ENCODE results near the gene TSSK6. TPM values are rescaled to one million over a fixed set of nuclear protein-coding genes. Genes with fewer than 3 reads are reported as not detected.

Gene TSSK6
- total RNA-seq, 1 experiment from 2014 or later, result 4.5 TPM

DNA sequence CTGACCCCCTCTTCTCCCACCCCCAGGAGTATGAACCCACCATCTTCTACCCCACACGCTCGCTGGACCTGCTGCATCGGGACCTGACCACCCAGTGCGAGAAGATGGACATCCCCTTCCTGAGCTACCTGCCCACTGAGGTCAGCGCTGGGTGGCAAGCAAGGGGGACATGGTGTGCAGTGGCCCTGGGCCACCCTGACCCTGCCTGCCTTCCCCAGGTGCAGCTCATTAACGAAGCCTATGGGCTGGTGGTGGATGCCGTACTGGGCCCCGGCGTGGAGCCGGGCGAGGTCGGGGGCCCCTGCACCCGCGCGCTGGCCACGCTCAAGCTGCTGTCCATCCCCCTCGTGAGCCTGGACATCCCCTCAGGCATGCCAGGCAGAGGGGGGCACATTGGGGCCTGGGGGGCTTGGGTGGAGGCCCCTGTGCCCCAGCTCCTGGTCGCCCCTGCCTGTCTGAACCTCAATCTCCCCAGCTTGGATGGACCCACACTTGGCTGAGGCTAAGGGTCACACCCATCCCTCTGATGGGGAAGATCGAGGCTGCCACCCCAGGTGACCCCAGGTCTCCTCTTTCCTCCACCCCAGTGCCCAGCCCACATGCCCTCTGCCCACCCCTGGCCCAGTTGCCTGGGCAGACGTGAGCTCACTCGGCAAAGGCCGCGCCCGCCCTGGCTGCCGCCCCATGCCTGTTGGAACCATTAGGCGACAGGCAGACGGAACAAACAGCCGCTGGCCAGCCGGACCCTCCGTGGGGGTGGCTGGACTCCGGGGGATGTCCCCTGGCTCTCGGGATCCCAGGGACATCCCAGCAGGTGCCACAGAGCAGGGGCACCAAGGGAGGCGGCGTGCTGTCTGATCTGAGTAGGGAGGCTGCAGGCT is 20.2 kb upstream of the TSSK6 start:
- TF ChIP-seq EZH2 (IDR thresholded peaks at IDR 0.05; ENCODE audit: low read length, unreplicated experiment) (no peak), EZH2phosphoT487 (IDR thresholded peaks at IDR 0.05; ENCODE audit: borderline replicate concordance, low read length) (no peak)
- TF ChIP-seq, protein P1, sequence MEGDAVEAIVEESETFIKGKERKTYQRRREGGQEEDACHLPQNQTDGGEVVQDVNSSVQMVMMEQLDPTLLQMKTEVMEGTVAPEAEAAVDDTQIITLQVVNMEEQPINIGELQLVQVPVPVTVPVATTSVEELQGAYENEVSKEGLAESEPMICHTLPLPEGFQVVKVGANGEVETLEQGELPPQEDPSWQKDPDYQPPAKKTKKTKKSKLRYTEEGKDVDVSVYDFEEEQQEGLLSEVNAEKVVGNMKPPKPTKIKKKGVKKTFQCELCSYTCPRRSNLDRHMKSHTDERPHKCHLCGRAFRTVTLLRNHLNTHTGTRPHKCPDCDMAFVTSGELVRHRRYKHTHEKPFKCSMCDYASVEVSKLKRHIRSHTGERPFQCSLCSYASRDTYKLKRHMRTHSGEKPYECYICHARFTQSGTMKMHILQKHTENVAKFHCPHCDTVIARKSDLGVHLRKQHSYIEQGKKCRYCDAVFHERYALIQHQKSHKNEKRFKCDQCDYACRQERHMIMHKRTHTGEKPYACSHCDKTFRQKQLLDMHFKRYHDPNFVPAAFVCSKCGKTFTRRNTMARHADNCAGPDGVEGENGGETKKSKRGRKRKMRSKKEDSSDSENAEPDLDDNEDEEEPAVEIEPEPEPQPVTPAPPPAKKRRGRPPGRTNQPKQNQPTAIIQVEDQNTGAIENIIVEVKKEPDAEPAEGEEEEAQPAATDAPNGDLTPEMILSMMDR (conservative IDR thresholded peaks at IDR 0.05; ENCODE audit: low read depth, low read length), result no peak
- ChIA-PET CTCF (no interaction called here), POLR2A (ENCODE audit: unreplicated experiment) (no interaction called here)
- no peaks in the 10 kb centered on the region for H3K79me2 ChIP-seq (ENCODE audit: low read length)
- ATAC-seq (no peak), DNase-seq (no peak)
- H3K4me2 ChIP-seq (ENCODE audit: low read length), result no peak overlapping the region
- no peak overlapping the region for H3K4me3 ChIP-seq (ENCODE audit: low read length)
- no peak overlapping the region for H2AFZ ChIP-seq (ENCODE audit: low read length)
- no peak overlapping the region for H3K9ac ChIP-seq (ENCODE audit: low read length)
- no peak overlapping the region for H3K27ac ChIP-seq (ENCODE audit: low read length)
- no peaks in the 10 kb centered on the region for H3K36me3 ChIP-seq (ENCODE audit: low read depth, low read length)
- H3K4me1 ChIP-seq (ENCODE audit: insufficient read depth, low read length), result peaks cover 4% of the 10 kb centered on the region; the same call in 1 of the 2 replicates
- no TSS peak for BruUV-seq (replicated peaks)
- H3K9me3 ChIP-seq (ENCODE audit: low read length), result no peaks in the 10 kb centered on the region
- H4K20me1 ChIP-seq (ENCODE audit: low read length), result no peaks in the 10 kb centered on the region
- no peaks in the 10 kb centered on the region for H3K9me2 ChIP-seq (replicated peaks; ENCODE audit: low read length)
- no peaks in the 10 kb centered on the region for H3F3A ChIP-seq (ENCODE audit: low read length, unreplicated experiment)
- intact Hi-C loops (cut with micrococcal nuclease), result loop anchor here (10.0 kb wide), 1 partner anchor 419 kb away; no protein-coding TSS in a partner anchor
- no peaks in the 10 kb centered on the region for H3K27me3 ChIP-seq (ENCODE audit: low read length)

- Histone ChIP-seq H3K4me3 (ENCODE audit: low read length) (no peak overlapping the region), H3K4me2 (ENCODE audit: low read length) (no peak overlapping the region), H4K20me1 (ENCODE audit: low read length) (no peaks in the 10 kb centered on the region), H3K9me3 (ENCODE audit: low read length) (no peaks in the 10 kb centered on the region), H3K36me3 (ENCODE audit: low read depth, low read length) (no peaks in the 10 kb centered on the region), H3K4me1 (ENCODE audit: insufficient read depth, low read length) (peaks cover 4% of the 10 kb centered on the region; the same call in 1 of the 2 replicates), H3K27me3 (ENCODE audit: low read length) (no peaks in the 10 kb centered on the region), H3K27ac (ENCODE audit: low read length) (no peak overlapping the region), H2AFZ (ENCODE audit: low read length) (no peak overlapping the region), H3K9me2 (replicated peaks; ENCODE audit: low read length) (no peaks in the 10 kb centered on the region), H3K79me2 (ENCODE audit: low read length) (no peaks in the 10 kb centered on the region), H3K9ac (ENCODE audit: low read length) (no peak overlapping the region), H3F3A (ENCODE audit: low read length, unreplicated experiment) (no peaks in the 10 kb centered on the region)
- ATAC-seq, result no peak
- BruUV-seq (replicated peaks), result no TSS peak
- CTCF ChIA-PET, result no interaction called here
- DNase-seq, result no peak
- intact Hi-C loops (cut with micrococcal nuclease), result loop anchor here (10.0 kb wide), 1 partner anchor 420 kb away; no protein-coding TSS in a partner anchor
- POLR2A ChIA-PET (ENCODE audit: unreplicated experiment), result no interaction called here
- TF ChIP-seq EZH2phosphoT487 (IDR thresholded peaks at IDR 0.05; ENCODE audit: borderline replicate concordance, low read length), result no peak
- TF ChIP-seq, protein P1 (conservative IDR thresholded peaks at IDR 0.05; ENCODE audit: low read depth, low read length), result no peak
- no peak for TF ChIP-seq EZH2 (IDR thresholded peaks at IDR 0.05; ENCODE audit: low read length, unreplicated experiment)
These were observed 19.4 kb upstream of the TSSK6 start for GRCh38 chr19:19534556-19535265.

Data from PC-3 (cell line).